Muscle layer of duodenum (tissue), 2 donors: ENCODE data around the gene ARID3C.

Source experiments
- H3K27ac ChIP-seq: one replicate; pipeline ENCODE4 v1.7.0; 2013; ENCODE audit warnings: mild to moderate bottlenecking, low read length
- H3K27me3 ChIP-seq: one replicate; pipeline ENCODE4 v1.7.0; 2013; ENCODE audit warnings: low read depth, mild to moderate bottlenecking, control low read depth, low read length
- H3K36me3 ChIP-seq, 2 donors: one replicate each; pipeline ENCODE4 v1.7.0; 2013; ENCODE audit warnings: low read length in 2 of 2, control low read depth in 1 of 2, mild to moderate bottlenecking in 1 of 2; ENCODE audit not compliant: insufficient read depth in 2 of 2, control insufficient read depth in 1 of 2
- H3K4me1 ChIP-seq, 2 donors: one replicate each; pipeline ENCODE4 v1.7.0; 2013; ENCODE audit warnings: low read length in 2 of 2, mild to moderate bottlenecking in 2 of 2, control low read depth in 1 of 2, moderate library complexity in 1 of 2; ENCODE audit not compliant: insufficient read depth in 2 of 2, control insufficient read depth in 1 of 2
- H3K4me3 ChIP-seq, 2 donors: one replicate each; pipeline ENCODE4 v1.7.0; 2013; ENCODE audit warnings: low read length in 2 of 2, low read depth in 1 of 2, mild to moderate bottlenecking in 1 of 2
- H3K9me3 ChIP-seq, 2 donors: one replicate each; pipeline ENCODE4 v1.7.0; 2013; ENCODE audit warnings: low read length in 2 of 2, control low read depth in 1 of 2, mild to moderate bottlenecking in 1 of 2; ENCODE audit not compliant: control insufficient read depth in 1 of 2
- donor health status: healthy.

The ARID3C gene

GRCh38 chr9:34603610-34604231 is 25.1 kb downstream of the ARID3C start:
- Histone ChIP-seq H3K4me1 (no peaks in the 10 kb centered on the region), H3K27ac (no peak overlapping the region), H3K4me3 (no peak overlapping the region), H3K27me3 (no peaks in the 10 kb centered on the region), H3K36me3 (no peaks in the 10 kb centered on the region), H3K9me3 (no peaks in the 10 kb centered on the region)

GRCh38 chr9:34601937-34602573 is 26.8 kb downstream of the ARID3C start:
- Histone ChIP-seq H3K4me3 (no peak overlapping the region), H3K27ac (no peak overlapping the region), H3K36me3 (no peaks in the 10 kb centered on the region)

DNA sequence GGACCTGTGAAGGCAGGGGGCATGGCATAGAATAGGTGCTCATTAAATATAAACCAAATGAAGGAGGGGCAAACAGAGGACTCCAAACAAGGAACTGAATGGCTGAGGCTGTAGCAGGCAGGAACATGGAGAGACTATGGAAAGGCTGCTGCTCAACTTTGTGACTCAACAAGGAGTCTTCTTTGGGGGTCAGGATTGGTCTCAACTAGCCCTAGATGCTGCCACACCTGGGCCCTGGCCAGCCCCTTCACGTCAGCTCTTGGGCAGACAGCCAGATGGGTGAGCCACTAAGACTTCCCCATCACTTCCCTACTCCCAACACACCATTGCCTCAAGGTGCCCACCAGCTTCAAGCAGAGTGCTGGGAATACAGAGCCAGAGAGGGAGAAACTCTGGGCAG is 28.0 kb downstream of the ARID3C start:
- Histone ChIP-seq H3K36me3 (no peaks in the 10 kb centered on the region), H3K4me1 (no peaks in the 10 kb centered on the region), H3K27me3 (no peaks in the 10 kb centered on the region), H3K27ac (no peak overlapping the region), H3K9me3 (no peaks in the 10 kb centered on the region), H3K4me3 (no peak overlapping the region)

More at GRCh38 chr9:34601937-34602573, 26.8 kb downstream of the ARID3C start:
- Histone ChIP-seq H3K27me3 (no peaks in the 10 kb centered on the region), H3K9me3 (no peaks in the 10 kb centered on the region), H3K4me1 (no peaks in the 10 kb centered on the region)

- Histone ChIP-seq H3K36me3 (no peaks in the 10 kb centered on the region), H3K4me3 (no peak overlapping the region), H3K27ac (no peak overlapping the region), H3K9me3 (no peaks in the 10 kb centered on the region), H3K4me1 (no peaks in the 10 kb centered on the region), H3K27me3 (no peaks in the 10 kb centered on the region)
Measured at GRCh38 chr9:34599546-34599945, 29.3 kb downstream of the ARID3C start.

DNA sequence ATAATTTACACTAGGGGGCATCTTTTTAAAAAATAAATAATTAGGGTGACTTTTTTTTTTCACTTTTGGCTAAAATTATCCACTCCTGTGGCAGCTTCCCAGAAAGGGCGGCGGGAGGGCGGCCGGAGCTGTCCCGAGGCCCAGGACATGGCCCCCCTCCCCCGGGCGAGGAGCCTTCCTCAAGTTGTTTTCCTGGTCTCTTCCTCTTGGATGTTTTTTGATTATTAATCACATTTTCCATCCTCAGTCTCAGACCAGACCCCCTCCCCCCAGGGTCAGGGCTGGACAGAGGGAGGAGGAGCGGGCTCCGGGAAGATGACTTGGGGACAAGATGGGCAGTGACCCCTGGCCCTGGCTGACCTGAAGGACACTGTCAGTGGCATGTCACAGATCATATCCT is 34.7 kb downstream of the ARID3C start:
- H3K36me3 ChIP-seq = no peaks in the 10 kb centered on the region
- H3K27me3 ChIP-seq = peaks cover 19% of the 10 kb centered on the region
- H3K4me1 ChIP-seq = peaks cover 0 to 39% of the 10 kb centered on the region in 2 donors
- H3K4me3 ChIP-seq = no peak overlapping the region
- no peaks in the 10 kb centered on the region for H3K9me3 ChIP-seq
- H3K27ac ChIP-seq = no peak overlapping the region

GRCh38 chr9:34592895-34593601 is 35.8 kb downstream of the ARID3C start:
- Histone ChIP-seq H3K4me3 (no peak overlapping the region), H3K4me1 (peaks cover 0 to 49% of the 10 kb centered on the region in 2 donors), H3K27me3 (peaks cover 29% of the 10 kb centered on the region), H3K9me3 (no peaks in the 10 kb centered on the region), H3K27ac (no peak overlapping the region), H3K36me3 (no peaks in the 10 kb centered on the region)

DNA sequence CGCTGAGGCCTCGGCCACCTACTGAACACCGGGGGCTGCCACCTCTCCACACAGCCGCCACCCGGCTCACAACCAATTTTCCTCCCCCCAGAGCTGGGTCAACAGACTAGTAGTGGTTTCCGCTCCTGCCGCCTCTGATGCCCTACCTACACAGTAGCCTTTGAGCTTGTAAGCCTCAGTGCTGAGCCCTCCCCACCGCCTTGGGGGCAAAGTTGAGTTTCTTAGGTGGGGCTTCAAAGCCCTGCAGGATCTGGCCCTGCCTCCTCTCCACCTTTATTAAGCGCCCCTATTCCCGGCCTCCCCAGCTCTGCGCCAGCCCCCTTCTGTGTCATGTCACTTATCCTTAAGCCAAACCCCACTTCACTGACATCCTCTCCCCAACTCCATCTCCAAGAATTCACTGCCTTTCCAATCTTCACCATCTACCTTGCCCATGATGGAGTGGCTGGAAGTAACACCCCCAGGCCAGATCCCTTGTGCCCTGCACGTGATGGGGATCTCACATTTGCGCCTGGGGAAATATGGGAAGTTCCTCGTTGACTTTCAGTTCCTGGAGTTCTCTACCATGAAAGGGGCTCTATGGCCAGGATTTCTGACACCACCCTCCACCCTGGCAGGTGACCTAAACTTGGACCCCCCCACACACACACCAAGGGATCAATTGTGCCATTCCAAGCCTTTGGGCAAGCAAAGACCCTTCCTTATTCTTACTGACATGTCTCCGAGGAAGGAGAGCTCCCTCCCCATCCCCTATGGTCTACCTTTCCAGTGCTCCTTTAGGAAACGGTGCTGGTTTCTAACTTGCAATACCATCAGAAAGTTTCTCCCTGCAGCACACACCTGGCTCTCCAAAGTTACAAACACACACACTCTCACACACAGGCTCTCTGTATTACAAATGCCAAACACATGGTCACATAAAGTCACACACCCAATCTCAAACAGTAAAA is 36.7 kb downstream of the ARID3C start:
- H3K4me3 ChIP-seq = no peak overlapping the region
- H3K27ac ChIP-seq = no peak overlapping the region
- H3K27me3 ChIP-seq = peaks cover 38% of the 10 kb centered on the region
- H3K4me1 ChIP-seq = peaks cover 0 to 49% of the 10 kb centered on the region in 2 donors
- no peaks in the 10 kb centered on the region for H3K9me3 ChIP-seq
- no peaks in the 10 kb centered on the region for H3K36me3 ChIP-seq

DNA sequence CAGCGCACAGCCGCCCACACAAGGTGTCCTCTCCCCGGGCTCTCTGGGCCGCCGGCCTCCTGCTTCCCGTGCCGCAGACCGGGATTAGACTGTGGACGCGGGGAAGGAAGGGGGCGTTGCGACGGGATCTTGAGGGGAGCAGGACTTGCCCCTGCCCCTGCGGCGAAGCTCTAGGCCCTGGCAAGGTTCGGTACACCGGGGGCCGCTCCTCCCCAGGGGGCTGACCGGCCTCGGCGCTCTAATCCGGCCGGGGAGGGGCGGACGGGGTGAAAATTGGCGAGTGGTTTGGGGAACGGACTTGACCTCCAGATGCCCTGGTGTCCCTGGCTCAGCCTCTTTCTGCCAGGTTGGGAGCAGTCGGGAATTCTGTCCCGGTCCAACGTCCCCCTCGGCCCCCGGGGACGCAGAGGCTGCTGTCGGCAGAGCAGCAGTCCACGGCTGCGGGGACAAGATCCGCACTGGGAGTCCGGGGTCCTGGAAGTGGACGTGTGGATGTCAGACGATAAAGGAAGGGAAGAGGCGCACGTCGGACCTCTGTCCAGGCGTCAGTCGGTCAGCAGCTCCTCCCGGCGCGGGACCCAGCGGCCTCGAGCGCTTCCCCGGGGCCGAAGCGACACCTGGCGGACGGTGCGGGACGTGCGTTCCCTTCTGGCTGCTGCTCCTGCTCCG is 37.5 kb downstream of the ARID3C start:
- Histone ChIP-seq H3K4me1 (peaks cover 0 to 49% of the 10 kb centered on the region in 2 donors), H3K27ac (no peak overlapping the region), H3K9me3 (no peaks in the 10 kb centered on the region), H3K27me3 (peaks cover 44% of the 10 kb centered on the region), H3K36me3 (no peaks in the 10 kb centered on the region), H3K4me3 (peak overlapping the region; percentile 33 to 67)

DNA sequence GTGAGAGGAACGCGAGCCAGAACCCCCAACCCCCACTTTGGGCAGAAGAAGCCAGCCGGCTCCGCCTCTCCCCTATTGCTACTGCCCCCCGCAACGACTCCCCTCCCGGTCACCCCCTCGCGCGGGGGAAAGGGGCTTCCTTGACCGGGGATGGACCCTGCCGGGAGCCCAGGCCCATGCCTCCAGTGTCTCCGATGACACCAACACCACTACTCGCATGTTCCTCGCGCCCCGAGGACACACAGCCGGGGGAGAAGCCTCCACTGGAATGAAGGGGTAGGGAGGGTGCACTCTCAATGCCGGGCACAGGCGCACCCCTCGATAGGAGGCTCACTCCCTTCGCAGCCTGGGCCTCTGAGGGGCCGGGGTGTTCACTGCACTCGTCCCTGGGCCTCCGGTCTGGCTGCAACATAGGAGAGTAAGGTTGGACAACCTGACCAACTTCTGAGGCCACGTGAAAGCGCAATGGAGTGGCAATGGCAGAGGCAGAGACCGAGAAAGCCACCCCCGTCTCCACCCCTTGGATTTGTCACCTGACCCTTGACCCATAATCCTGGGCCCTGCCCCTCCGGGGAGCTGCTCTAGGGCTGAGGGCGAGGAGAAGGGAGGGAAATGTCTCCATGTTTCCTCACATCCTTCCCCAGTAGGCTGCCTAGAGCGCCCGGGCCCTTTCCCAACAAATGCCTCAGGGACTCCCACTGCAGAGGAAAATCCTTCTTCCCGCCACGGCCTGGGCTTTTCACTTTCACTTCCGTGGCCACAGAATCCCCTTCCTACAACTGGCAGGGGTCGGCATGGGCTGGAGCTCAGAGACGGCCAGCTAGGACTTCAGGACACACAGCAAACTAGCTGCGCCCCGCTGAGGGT is 38.3 kb downstream of the ARID3C start:
- Histone ChIP-seq H3K4me1 (peaks cover 0 to 49% of the 10 kb centered on the region in 2 donors), H3K27ac (no peak overlapping the region), H3K27me3 (peaks cover 52% of the 10 kb centered on the region), H3K36me3 (no peaks in the 10 kb centered on the region), H3K4me3 (peak overlapping the region; percentile 33 to 67), H3K9me3 (no peaks in the 10 kb centered on the region)
